ENCODE data around the gene MVD. TPM values are rescaled to one million over a fixed set of nuclear protein-coding genes. Genes with fewer than 3 reads are reported as not detected.

Gene MVD
- total and polyA plus RNA-seq, 2 experiments from 2014 or later: 95.3 to 149 TPM

DNA sequence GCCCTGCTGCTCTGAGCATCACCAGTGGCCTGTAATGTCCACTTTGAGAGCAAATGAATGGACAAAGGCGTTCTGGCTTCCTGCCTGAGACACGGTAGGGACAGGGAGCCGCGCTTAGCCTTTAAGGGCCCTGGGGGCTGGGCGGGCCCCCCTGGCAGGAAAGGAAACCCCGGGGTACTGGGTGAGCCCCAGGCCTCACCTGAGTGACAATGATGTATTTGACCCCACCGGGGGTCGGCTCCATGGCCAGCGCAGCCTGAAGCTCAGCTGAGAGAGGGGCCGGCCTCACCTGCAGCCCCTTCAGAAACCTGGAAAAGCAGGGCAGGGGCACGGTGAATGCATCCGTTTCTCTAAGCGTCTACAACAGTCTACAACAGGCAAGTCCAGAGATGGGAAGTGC is 9.8 kb downstream of the MVD start:
- Histone ChIP-seq H3K79me2 (replicated peaks; ENCODE audit: insufficient read depth) (peaks cover 17% of the 10 kb centered on the region; the same call in 1 of the 2 replicates), H3K4me1 (ENCODE audit: insufficient read depth) (peaks cover 11% of the 10 kb centered on the region; the same call in 1 of the 2 replicates), H2AFZ (no peak overlapping the region), H3F3A (replicated peaks; ENCODE audit: low read depth) (0 out of 2 replicates have a peak, but pooled peaks cover 4% of the 10 kb centered on the region), H3K9me2 (ENCODE audit: insufficient read depth) (no peaks in the 10 kb centered on the region), H4K20me1 (replicated peaks; ENCODE audit: insufficient read depth) (peaks cover 12% of the 10 kb centered on the region; the same call in 1 of the 2 replicates), H3K4me2 (no peak overlapping the region), H3K27me3 (ENCODE audit: insufficient read depth) (no peaks in the 10 kb centered on the region), H3K27ac (ENCODE audit: low read depth) (no peak overlapping the region), H3K36me3 (ENCODE audit: insufficient read depth) (peaks cover 6% of the 10 kb centered on the region), H3K4me3 (no peak overlapping the region)
- DNase-seq (ENCODE audit: low spot score): no peak
- H3K36me3 Mint-ChIP-seq (ENCODE audit: low read depth): peaks cover 19% of the 10 kb centered on the region
- H3K27me3 Mint-ChIP-seq (ENCODE audit: insufficient read depth, low read depth, poor library complexity): peaks cover 4% of the 10 kb centered on the region
- H3K27ac Mint-ChIP-seq: no peak overlapping the region
- TF ChIP-seq CREB1 (CRISPR knock-in tag; IDR thresholded peaks at IDR 0.05; ENCODE audit: low read depth) (no peak), NANOG (IDR thresholded peaks at IDR 0.05; ENCODE audit: borderline replicate concordance) (no peak), EZH2phosphoT487 (IDR thresholded peaks at IDR 0.05; ENCODE audit: unreplicated experiment) (no peak), CTCF (conservative IDR thresholded peaks at IDR 0.05; ENCODE audit: low read depth in 2 of 2) (no peak), EZH2 (IDR thresholded peaks at IDR 0.05; ENCODE audit: low read depth, unreplicated experiment) (no peak)
- TF ChIP-seq, protein P1, sequence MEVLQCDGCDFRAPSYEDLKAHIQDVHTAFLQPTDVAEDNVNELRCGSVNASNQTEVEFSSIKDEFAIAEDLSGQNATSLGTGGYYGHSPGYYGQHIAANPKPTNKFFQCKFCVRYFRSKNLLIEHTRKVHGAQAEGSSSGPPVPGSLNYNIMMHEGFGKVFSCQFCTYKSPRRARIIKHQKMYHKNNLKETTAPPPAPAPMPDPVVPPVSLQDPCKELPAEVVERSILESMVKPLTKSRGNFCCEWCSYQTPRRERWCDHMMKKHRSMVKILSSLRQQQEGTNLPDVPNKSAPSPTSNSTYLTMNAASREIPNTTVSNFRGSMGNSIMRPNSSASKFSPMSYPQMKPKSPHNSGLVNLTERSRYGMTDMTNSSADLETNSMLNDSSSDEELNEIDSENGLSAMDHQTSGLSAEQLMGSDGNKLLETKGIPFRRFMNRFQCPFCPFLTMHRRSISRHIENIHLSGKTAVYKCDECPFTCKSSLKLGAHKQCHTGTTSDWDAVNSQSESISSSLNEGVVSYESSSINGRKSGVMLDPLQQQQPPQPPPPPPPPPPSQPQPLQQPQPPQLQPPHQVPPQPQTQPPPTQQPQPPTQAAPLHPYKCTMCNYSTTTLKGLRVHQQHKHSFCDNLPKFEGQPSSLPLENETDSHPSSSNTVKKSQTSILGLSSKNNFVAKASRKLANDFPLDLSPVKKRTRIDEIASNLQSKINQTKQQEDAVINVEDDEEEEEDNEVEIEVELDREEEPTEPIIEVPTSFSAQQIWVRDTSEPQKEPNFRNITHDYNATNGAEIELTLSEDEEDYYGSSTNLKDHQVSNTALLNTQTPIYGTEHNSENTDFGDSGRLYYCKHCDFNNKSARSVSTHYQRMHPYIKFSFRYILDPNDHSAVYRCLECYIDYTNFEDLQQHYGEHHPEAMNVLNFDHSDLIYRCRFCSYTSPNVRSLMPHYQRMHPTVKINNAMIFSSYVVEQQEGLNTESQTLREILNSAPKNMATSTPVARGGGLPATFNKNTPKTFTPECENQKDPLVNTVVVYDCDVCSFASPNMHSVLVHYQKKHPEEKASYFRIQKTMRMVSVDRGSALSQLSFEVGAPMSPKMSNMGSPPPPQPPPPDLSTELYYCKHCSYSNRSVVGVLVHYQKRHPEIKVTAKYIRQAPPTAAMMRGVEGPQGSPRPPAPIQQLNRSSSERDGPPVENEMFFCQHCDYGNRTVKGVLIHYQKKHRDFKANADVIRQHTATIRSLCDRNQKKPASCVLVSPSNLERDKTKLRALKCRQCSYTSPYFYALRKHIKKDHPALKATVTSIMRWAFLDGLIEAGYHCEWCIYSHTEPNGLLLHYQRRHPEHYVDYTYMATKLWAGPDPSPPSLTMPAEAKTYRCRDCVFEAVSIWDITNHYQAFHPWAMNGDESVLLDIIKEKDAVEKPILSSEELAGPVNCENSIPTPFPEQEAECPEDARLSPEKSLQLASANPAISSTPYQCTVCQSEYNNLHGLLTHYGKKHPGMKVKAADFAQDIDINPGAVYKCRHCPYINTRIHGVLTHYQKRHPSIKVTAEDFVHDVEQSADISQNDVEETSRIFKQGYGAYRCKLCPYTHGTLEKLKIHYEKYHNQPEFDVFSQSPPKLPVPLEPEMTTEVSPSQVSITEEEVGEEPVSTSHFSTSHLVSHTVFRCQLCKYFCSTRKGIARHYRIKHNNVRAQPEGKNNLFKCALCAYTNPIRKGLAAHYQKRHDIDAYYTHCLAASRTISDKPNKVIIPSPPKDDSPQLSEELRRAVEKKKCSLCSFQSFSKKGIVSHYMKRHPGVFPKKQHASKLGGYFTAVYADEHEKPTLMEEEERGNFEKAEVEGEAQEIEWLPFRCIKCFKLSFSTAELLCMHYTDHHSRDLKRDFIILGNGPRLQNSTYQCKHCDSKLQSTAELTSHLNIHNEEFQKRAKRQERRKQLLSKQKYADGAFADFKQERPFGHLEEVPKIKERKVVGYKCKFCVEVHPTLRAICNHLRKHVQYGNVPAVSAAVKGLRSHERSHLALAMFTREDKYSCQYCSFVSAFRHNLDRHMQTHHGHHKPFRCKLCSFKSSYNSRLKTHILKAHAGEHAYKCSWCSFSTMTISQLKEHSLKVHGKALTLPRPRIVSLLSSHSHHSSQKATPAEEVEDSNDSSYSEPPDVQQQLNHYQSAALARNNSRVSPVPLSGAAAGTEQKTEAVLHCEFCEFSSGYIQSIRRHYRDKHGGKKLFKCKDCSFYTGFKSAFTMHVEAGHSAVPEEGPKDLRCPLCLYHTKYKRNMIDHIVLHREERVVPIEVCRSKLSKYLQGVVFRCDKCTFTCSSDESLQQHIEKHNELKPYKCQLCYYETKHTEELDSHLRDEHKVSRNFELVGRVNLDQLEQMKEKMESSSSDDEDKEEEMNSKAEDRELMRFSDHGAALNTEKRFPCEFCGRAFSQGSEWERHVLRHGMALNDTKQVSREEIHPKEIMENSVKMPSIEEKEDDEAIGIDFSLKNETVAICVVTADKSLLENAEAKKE (CRISPR knock-in tag; IDR thresholded peaks at IDR 0.05): no peak
- ATAC-seq: no peak
- no peak overlapping the region for H3K4me3 Mint-ChIP-seq
- peaks cover 8% of the 10 kb centered on the region; the same call in 2 of the 3 replicates for H3K4me1 Mint-ChIP-seq
- no peaks in the 10 kb centered on the region for H3K9me3 Mint-ChIP-seq

Measured in GM23338 (cell line).